ENCODE results near the gene TLX1. TPM values are rescaled to one million over a fixed set of nuclear protein-coding genes. Genes with fewer than 3 reads are reported as not detected.

The TLX1 gene
- total RNA-seq, 1 donor = not detected

DNA sequence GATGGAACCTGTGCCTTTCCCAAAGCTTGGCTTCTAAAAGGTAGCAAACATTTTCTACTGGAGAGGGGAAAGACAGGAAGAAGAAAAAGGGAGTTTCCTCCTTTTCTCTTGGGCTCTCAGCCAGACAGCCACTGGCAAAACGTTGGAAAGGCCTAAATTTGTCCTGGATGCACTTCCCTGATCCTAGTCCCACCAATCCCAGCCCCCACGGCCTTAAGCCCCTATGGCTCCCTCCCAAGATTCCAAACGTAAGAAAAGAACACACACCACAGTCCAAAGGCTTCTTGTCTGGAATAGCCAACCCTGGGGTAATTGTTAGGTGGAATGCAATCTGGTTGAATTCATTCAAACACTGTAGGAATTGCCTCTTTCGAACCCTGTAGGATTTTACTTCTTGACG, 959 bp upstream of the TLX1 start:
- no peak overlapping the region for H3K27ac ChIP-seq (ENCODE audit: low read depth, low read length)
- peak; percentile 68 for DNase-seq (ENCODE audit: insufficient read length, low spot score, missing footprints)
- no peaks in the 10 kb centered on the region for H3K4me1 ChIP-seq (ENCODE audit: insufficient read depth, low read length)
- no peaks in the 10 kb centered on the region for H4K20me1 ChIP-seq (ENCODE audit: insufficient read depth, low read length)
- H2AFZ ChIP-seq (ENCODE audit: low read length) = no peak overlapping the region
- no peak overlapping the region for H3K4me2 ChIP-seq (ENCODE audit: insufficient read depth, low read length)
- TF ChIP-seq, protein P1, sequence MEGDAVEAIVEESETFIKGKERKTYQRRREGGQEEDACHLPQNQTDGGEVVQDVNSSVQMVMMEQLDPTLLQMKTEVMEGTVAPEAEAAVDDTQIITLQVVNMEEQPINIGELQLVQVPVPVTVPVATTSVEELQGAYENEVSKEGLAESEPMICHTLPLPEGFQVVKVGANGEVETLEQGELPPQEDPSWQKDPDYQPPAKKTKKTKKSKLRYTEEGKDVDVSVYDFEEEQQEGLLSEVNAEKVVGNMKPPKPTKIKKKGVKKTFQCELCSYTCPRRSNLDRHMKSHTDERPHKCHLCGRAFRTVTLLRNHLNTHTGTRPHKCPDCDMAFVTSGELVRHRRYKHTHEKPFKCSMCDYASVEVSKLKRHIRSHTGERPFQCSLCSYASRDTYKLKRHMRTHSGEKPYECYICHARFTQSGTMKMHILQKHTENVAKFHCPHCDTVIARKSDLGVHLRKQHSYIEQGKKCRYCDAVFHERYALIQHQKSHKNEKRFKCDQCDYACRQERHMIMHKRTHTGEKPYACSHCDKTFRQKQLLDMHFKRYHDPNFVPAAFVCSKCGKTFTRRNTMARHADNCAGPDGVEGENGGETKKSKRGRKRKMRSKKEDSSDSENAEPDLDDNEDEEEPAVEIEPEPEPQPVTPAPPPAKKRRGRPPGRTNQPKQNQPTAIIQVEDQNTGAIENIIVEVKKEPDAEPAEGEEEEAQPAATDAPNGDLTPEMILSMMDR (IDR thresholded peaks at IDR 0.05; ENCODE audit: extremely low read depth, low read depth, low read length) = no peak
- peaks cover 98% of the 10 kb centered on the region for H3K27me3 ChIP-seq (ENCODE audit: insufficient read depth, low read length)
- H3K36me3 ChIP-seq (ENCODE audit: insufficient read depth, low read length) = no peaks in the 10 kb centered on the region
- no peaks in the 10 kb centered on the region for H3K9me3 ChIP-seq (ENCODE audit: low read depth, low read length)
- H3K79me2 ChIP-seq (ENCODE audit: insufficient read depth, low read length) = no peaks in the 10 kb centered on the region
- H3K4me3 ChIP-seq (ENCODE audit: insufficient read depth, low read length) = no peak overlapping the region

DNA sequence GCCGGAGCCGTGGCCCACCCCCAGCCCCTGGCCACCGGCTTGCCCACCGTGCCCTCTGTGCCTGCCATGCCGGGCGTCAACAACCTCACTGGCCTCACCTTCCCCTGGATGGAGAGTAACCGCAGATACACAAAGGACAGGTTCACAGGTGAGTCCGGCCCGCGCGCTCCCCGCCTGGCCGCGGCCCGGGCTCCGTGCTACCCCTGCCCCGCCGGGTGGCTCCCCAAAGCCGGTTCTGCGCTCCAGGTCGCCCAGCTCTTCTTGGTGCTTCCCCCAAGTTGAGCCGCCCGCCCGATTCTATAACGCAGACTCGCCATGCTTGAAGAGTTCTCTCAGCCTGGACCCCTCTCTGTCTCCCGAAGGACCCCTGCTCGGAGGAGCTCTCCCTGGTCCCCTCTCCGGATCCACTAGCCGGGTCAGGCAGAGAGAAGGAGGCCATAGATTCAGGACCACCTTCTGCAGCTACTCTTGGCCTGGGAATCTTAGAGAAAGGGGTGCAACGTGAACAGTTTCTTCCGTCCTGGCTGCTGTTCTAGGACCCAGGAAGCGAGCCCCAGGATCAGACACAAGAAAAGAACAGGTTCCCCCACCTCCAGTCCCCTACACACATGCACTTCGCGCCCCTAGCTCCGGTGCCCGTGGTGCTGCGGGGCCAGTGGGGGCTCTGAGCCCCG, 999 bp downstream of the TLX1 start:
- H3K27ac ChIP-seq (ENCODE audit: low read depth, low read length) = no peak overlapping the region
- H3K4me1 ChIP-seq (ENCODE audit: insufficient read depth, low read length) = no peaks in the 10 kb centered on the region
- DNase-seq (ENCODE audit: insufficient read length, low spot score, missing footprints) = peak; percentile 74
- H3K4me3 ChIP-seq (ENCODE audit: insufficient read depth, low read length) = no peak overlapping the region
- H3K27me3 ChIP-seq (ENCODE audit: insufficient read depth, low read length) = peaks cover 98% of the 10 kb centered on the region
- no peaks in the 10 kb centered on the region for H4K20me1 ChIP-seq (ENCODE audit: insufficient read depth, low read length)
- no peaks in the 10 kb centered on the region for H3K9me3 ChIP-seq (ENCODE audit: low read depth, low read length)
- H3K36me3 ChIP-seq (ENCODE audit: insufficient read depth, low read length) = no peaks in the 10 kb centered on the region
- no peaks in the 10 kb centered on the region for H3K79me2 ChIP-seq (ENCODE audit: insufficient read depth, low read length)
- no peak overlapping the region for H2AFZ ChIP-seq (ENCODE audit: low read length)
- H3K4me2 ChIP-seq (ENCODE audit: insufficient read depth, low read length) = no peak overlapping the region
- TF ChIP-seq, protein P1 (IDR thresholded peaks at IDR 0.05; ENCODE audit: extremely low read depth, low read depth, low read length) = no peak

DNA sequence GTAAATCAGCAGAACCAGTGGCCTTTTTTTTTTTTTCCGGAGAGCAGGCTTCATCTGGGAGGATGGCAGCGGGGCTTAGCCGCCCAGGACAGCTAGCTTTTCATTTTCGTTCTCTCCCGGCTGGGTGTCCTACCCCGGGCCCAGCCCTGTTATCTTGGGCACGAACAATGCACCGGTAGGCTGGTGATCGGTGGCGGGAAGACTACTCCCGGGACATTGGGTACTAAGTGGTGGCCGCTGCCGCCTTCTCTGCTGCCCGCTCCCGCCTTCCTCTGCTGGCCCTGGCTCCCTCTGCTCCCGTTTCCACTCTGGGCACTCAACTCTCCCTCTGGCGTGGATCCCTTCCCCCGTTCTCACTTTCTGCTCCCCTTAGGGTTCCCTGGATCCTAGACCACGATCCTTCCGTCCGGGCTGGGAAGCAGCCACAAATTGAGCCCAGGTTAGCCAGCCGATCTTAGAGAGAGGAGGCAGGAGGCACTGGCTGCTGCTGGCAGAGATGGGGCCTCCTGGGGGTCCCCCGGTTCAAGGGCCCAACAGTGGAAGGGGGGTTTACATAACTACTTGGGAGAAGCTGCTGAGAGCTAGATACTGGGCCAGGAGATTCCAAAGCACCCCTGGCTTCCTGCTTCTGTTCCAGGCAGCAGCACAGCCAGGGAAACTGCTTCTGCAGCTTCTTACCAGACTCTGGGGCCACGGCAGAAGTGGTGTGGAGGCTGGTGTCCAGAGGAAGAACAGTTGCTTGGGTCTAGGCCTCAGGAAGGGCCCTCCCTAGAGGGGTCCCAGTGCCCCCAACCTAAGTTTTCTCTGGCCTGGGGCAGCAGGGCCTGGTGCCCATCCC, 1.8 kb downstream of the TLX1 start:
- H4K20me1 ChIP-seq (ENCODE audit: insufficient read depth, low read length) = no peaks in the 10 kb centered on the region
- H3K27me3 ChIP-seq (ENCODE audit: insufficient read depth, low read length) = peaks cover 98% of the 10 kb centered on the region
- no peak overlapping the region for H3K4me2 ChIP-seq (ENCODE audit: insufficient read depth, low read length)
- TF ChIP-seq, protein P1 (IDR thresholded peaks at IDR 0.05; ENCODE audit: extremely low read depth, low read depth, low read length) = no peak
- H3K9me3 ChIP-seq (ENCODE audit: low read depth, low read length) = no peaks in the 10 kb centered on the region
- no peak overlapping the region for H3K27ac ChIP-seq (ENCODE audit: low read depth, low read length)
- H2AFZ ChIP-seq (ENCODE audit: low read length) = no peak overlapping the region
- no peak overlapping the region for H3K4me3 ChIP-seq (ENCODE audit: insufficient read depth, low read length)
- H3K4me1 ChIP-seq (ENCODE audit: insufficient read depth, low read length) = no peaks in the 10 kb centered on the region
- peak; percentile 84 for DNase-seq (ENCODE audit: insufficient read length, low spot score, missing footprints)
- no peaks in the 10 kb centered on the region for H3K36me3 ChIP-seq (ENCODE audit: insufficient read depth, low read length)
- no peaks in the 10 kb centered on the region for H3K79me2 ChIP-seq (ENCODE audit: insufficient read depth, low read length)
